RWPE2 (cell line): ENCODE data around the gene KNSTRN.

Experiments used
- ATAC-seq: fragments of 200-7000 bp; cut with Tn5 transposase; 3 replicates; pipeline ENCODE4 v1.9.1; 2021; ENCODE audit warnings: low read depth
- DNase-seq: peaks from one replicate; pipeline ENCODE4 v3.0.0-alpha.2; 2020; ENCODE audit warnings: low spot score
- H3K27ac ChIP-seq: fragments of 450-650 bp; 2 replicates; pipeline ENCODE4 v1.5.1; 2017; ENCODE audit warnings: mild to moderate bottlenecking; ENCODE audit not compliant: poor library complexity, severe bottlenecking
- H3K27me3 ChIP-seq: fragments of 250-450 bp; sonication (Bioruptor Pico); 2 replicates; pipeline ENCODE4 v1.5.1; 2021; ENCODE audit warnings: mild to moderate bottlenecking, moderate library complexity; ENCODE audit not compliant: insufficient read depth, poor library complexity, severe bottlenecking
- H3K36me3 ChIP-seq: fragments of 250-450 bp; sonication (Bioruptor Pico); 2 replicates; pipeline ENCODE4 v1.5.1; 2020; ENCODE audit warnings: low read depth, mild to moderate bottlenecking, moderate library complexity
- H3K4me1 ChIP-seq: fragments of 250-450 bp; sonication (Bioruptor Pico); 2 replicates; pipeline ENCODE4 v1.5.1; 2021; ENCODE audit warnings: mild to moderate bottlenecking, moderate library complexity; ENCODE audit not compliant: insufficient read depth, poor library complexity, severe bottlenecking
- H3K4me3 ChIP-seq: fragments of 250-450 bp; sonication (Bioruptor Pico); 2 replicates; pipeline ENCODE4 v1.5.1; 2021; ENCODE audit warnings: mild to moderate bottlenecking, moderate library complexity; ENCODE audit not compliant: severe bottlenecking
- H3K9me3 ChIP-seq: fragments of 250-450 bp; sonication (Bioruptor Pico); 2 replicates; pipeline ENCODE4 v1.5.1; 2021; ENCODE audit warnings: mild to moderate bottlenecking, moderate library complexity; ENCODE audit not compliant: severe bottlenecking
- TF ChIP-seq, protein P1 (sequence below): fragments of 450-650 bp; IDR thresholded peaks from one replicate; pipeline ENCODE4 v1.5.1; 2017; ENCODE audit warnings: mild to moderate bottlenecking, moderate library complexity; ENCODE audit not compliant: poor library complexity, severe bottlenecking

Gene KNSTRN

DNA sequence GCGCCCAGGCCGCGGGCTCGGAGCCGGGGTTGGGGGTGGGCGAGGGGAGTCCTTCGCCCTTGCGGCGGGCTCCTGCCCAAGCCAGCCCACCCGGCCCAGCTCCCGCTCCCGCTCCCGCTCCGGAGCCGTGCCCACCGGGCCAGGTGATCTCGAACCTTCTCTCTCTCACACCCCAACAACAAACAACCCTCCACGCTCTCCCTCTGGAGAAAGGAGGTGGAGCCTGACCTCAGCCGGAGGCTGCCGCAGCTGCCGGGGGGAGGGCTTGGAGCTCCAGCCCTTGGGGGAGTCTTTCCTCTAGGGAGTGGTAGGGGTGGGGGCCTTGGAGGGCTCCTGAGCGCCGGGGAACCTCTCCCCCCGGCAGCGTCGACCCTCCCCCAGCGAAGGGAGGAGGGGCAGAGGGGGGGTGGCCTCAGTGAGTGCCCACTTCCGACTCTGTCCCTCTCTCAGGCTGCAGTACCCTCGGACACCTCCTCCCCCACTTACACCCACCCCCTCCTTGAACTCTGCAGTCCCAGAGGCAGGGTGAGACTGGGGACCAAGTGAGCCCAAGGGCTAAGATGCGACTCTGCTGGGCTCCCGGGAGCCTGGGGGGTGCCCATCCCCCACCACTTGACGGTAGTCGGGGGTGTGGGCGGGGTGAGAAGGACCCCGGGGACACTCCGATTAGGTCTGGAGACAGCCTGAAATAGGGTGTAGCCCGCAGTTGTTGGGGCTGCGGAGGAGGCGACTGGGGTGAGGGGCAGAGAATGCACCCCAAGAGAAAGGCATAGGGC is 53.8 kb downstream of the KNSTRN start:
- no peak for ATAC-seq
- Histone ChIP-seq H3K4me1 (no peaks in the 10 kb centered on the region), H3K36me3 (no peaks in the 10 kb centered on the region), H3K4me3 (peak overlapping the region; percentile 10), H3K27ac (no peak overlapping the region), H3K9me3 (no peaks in the 10 kb centered on the region), H3K27me3 (peaks cover 30% of the 10 kb centered on the region)
- TF ChIP-seq, protein P1, sequence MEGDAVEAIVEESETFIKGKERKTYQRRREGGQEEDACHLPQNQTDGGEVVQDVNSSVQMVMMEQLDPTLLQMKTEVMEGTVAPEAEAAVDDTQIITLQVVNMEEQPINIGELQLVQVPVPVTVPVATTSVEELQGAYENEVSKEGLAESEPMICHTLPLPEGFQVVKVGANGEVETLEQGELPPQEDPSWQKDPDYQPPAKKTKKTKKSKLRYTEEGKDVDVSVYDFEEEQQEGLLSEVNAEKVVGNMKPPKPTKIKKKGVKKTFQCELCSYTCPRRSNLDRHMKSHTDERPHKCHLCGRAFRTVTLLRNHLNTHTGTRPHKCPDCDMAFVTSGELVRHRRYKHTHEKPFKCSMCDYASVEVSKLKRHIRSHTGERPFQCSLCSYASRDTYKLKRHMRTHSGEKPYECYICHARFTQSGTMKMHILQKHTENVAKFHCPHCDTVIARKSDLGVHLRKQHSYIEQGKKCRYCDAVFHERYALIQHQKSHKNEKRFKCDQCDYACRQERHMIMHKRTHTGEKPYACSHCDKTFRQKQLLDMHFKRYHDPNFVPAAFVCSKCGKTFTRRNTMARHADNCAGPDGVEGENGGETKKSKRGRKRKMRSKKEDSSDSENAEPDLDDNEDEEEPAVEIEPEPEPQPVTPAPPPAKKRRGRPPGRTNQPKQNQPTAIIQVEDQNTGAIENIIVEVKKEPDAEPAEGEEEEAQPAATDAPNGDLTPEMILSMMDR = no peak
- DNase-seq = peak; percentile 56

DNA sequence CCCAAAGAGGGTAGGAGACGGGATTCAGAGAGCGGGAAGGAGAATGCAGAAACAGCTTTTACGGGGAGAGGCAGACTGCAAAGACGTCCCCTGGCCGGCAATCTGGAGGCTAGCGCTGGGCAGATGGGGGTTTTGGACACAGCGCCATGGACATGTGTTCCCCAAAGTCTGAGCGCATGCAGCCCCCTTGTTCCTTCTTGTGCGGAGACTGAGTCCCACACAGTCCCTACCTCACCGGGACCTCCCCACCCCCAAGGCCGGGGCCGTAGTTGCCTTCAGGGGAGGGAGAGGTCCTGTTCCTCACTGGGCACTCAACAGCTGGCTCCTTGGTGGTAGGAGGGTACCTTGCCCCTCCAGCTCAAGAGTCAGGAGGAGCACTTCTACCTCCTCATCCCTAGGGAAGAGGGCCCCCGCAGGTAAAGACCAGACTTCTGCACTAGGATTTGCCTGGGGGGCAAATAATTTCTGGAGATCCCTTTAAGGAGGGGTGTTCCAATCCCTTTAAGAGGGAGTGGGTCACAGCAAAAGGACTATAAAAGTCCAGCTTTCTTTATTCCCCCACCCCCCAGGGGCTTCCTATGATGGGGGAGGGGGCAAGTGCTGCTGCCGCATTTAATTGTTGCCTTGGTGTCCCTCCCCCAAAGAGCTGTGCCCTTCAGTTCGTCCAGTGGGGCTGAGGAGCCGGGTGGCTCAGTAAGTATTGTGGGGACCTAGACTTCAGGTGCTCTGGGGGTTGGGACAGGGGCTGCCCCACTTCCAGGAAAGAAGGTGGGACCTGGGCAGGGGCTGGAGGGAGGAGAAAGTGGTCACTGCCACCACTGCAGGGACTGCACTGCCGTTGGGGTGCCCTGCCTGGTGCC is 54.6 kb downstream of the KNSTRN start:
- DNase-seq = peak; percentile 73
- Histone ChIP-seq H3K4me1 (no peaks in the 10 kb centered on the region), H3K4me3 (no peak overlapping the region), H3K9me3 (no peaks in the 10 kb centered on the region), H3K27me3 (peaks cover 30% of the 10 kb centered on the region), H3K36me3 (no peaks in the 10 kb centered on the region), H3K27ac (no peak overlapping the region)
- no peak for ATAC-seq
- TF ChIP-seq, protein P1 = no peak

DNA sequence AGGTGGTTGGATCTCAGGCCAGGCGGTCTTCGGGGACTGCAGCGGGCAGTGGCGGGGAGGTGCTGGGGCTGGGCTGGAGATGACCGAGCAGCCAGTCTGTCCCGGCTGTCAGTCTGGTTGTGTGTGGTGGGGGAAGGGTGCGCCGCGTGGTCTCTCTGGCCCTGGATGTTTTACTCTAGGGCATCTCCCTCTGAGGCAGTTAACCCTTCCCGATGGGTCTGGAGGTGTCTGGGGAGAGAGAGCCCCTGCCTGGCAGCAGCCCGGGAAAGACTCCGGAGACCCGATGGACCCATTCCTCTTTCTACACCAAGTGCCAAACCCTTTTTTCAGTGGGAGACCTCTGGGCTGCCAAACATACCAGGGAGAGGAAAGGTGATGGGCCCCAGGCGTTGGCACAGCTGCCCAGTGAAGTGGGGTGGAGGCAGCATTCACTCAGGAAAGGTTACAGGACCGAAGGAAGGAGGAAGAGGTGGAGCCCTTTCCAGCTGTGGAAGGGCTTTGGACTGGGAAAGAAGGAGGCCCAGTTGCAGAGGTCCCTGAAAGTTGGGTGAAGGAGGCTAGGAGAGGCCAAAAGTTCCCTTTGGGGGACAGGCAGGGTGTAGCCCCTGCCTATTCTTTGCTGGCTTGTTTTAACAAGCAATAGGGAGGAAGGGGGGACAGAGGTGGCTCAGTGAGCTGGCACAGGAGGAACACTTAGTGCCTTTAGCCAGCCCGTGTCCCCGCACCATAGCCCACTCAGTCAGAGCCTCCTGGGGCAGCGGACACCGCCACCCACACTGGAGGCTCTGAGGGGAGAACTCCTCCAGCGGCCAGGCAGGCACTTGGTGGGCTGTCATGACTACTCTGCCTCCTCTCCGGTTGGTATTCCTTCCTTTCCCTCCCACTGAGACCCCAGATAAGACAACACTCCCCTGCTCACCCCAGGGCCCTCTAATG is 55.5 kb downstream of the KNSTRN start:
- Histone ChIP-seq H3K4me1 (no peaks in the 10 kb centered on the region), H3K27ac (no peak overlapping the region), H3K27me3 (peaks cover 30% of the 10 kb centered on the region), H3K36me3 (no peaks in the 10 kb centered on the region), H3K9me3 (no peaks in the 10 kb centered on the region), H3K4me3 (no peak overlapping the region)
- ATAC-seq (no peak), DNase-seq (no peak)
- TF ChIP-seq, protein P1 = no peak

DNA sequence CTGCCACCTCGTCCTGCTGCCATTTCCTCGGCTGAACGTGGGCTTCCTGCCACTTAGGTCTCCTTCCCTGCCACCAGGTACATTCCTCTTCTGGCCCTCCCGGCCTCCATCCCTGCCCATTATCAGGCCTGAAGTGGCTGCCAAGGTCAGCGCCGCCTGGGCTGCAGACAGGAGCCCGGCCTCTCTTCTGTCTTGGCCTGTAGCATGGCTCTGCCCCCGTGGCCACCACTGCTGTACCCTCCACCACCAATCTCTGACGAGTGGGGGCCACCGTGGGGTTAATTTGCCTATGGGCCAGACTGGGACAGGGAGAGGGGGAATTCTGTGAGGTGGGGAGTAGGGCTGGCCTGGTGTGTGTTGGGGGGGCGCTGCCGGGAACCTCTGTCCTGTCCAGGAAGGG is 56.2 kb downstream of the KNSTRN start:
- DNase-seq (no peak), ATAC-seq (no peak)
- H3K9me3 ChIP-seq = no peaks in the 10 kb centered on the region
- TF ChIP-seq, protein P1 = no peak
- no peaks in the 10 kb centered on the region for H3K4me1 ChIP-seq
- H3K27ac ChIP-seq = no peak overlapping the region
- peaks cover 28% of the 10 kb centered on the region for H3K27me3 ChIP-seq
- no peak overlapping the region for H3K4me3 ChIP-seq
- H3K36me3 ChIP-seq = no peaks in the 10 kb centered on the region
